Smooth muscle cell (in vitro differentiated cells): ENCODE data around the gene SNX11. TPM values are rescaled to one million over a fixed set of nuclear protein-coding genes. Genes with fewer than 3 reads are reported as not detected.

Experiments used
- DNase-seq: peaks from one replicate; lab custom pipeline; 2025; ENCODE audit not compliant: unreplicated experiment; lab: John Stamatoyannopoulos, UW
- H2AFZ ChIP-seq: fragments of 200-600 bp; sonication (generic); 2 replicates; pipeline ENCODE4 v1.6.0; 2016; ENCODE audit warnings: antibody characterized with exemption, low read depth, mild to moderate bottlenecking
- H3F3A ChIP-seq: fragments of 200-600 bp; sonication (generic); 2 replicates; pipeline ENCODE4 v1.6.0; 2017; ENCODE audit warnings: antibody characterized with exemption, low read depth
- H3K27ac ChIP-seq: fragments of 200-600 bp; sonication (generic); 2 replicates; pipeline ENCODE4 v1.5.1; 2016; ENCODE audit warnings: low read depth, mild to moderate bottlenecking
- H3K27me3 ChIP-seq: fragments of 200-600 bp; sonication (generic); 2 replicates; pipeline ENCODE4 v1.6.1; 2016; ENCODE audit warnings: low read depth, mild to moderate bottlenecking
- H3K36me3 ChIP-seq: fragments of 200-600 bp; sonication (generic); 2 replicates; pipeline ENCODE4 v1.5.1; 2016; ENCODE audit warnings: low read depth
- H3K4me1 ChIP-seq: fragments of 200-600 bp; sonication (generic); 2 replicates; pipeline ENCODE4 v1.5.1; 2016; ENCODE audit warnings: low read depth
- H3K4me2 ChIP-seq: fragments of 200-600 bp; sonication (generic); 2 replicates; pipeline ENCODE4 v1.6.0; 2016; ENCODE audit warnings: mild to moderate bottlenecking
- H3K4me3 ChIP-seq: fragments of 200-600 bp; sonication (generic); 2 replicates; pipeline ENCODE4 v1.5.1; 2016; ENCODE audit warnings: mild to moderate bottlenecking
- H3K79me2 ChIP-seq: fragments of 200-600 bp; sonication (generic); 2 replicates; pipeline ENCODE4 v1.6.0; 2016; ENCODE audit warnings: low read depth, mild to moderate bottlenecking
- H3K9ac ChIP-seq: fragments of 200-600 bp; sonication (generic); 2 replicates; pipeline ENCODE4 v1.6.0; 2016; ENCODE audit warnings: low read depth
- H3K9me3 ChIP-seq: fragments of 200-600 bp; sonication (generic); replicated peaks from 2 replicates; pipeline ENCODE4 v1.5.1; 2016; ENCODE audit warnings: low read depth
- H4K20me1 ChIP-seq: fragments of 200-600 bp; sonication (generic); 2 replicates; pipeline ENCODE4 v1.6.0; 2016; ENCODE audit warnings: low read depth
- CTCF ChIP-seq: fragments of 200-600 bp; sonication (generic); IDR thresholded peaks from 2 replicates; pipeline ENCODE4 v1.5.1; 2017; ENCODE audit warnings: borderline replicate concordance, mild to moderate bottlenecking, antibody characterized with exemption; ENCODE audit not compliant: insufficient read depth, poor library complexity, severe bottlenecking
- WGBS: methylation state at CpG from one replicate; pipeline ENCODE4 v1.1.7; 2016; ENCODE audit warnings: low lambda C conversion rate; 5-methylcytosine and 5-hydroxymethylcytosine counted together
- polyA plus RNA-seq: library from polyadenylated mRNA; unstranded; fragments of >200 nt; fragmentation: Nextera tagmentation; extraction: Ambion mirVana; gene quantifications from 2 replicates; pipeline ENCODE4 v1.2.1, GENCODE V29; 2016
- total RNA-seq: library from RNA; depleted of rRNA; stranded (reverse); fragments of >200 nt; gene quantifications from 2 replicates; pipeline ENCODE4 v1.2.3, GENCODE V29; 2014

Gene SNX11
- total and polyA plus RNA-seq, 2 experiments from 2014 or later: 15.3 to 22.9 TPM

GRCh38 chr17:48143629-48144028 lies 36.1 kb downstream of the SNX11 start:
- Histone ChIP-seq H2AFZ (no peak overlapping the region), H3K9ac (no peak overlapping the region), H3F3A (no peaks in the 10 kb centered on the region), H3K27me3 (peaks cover 51% of the 10 kb centered on the region), H4K20me1 (no peaks in the 10 kb centered on the region), H3K4me2 (no peak overlapping the region), H3K79me2 (no peaks in the 10 kb centered on the region), H3K9me3 (no peaks in the 10 kb centered on the region), H3K27ac (no peak overlapping the region), H3K4me1 (no peaks in the 10 kb centered on the region), H3K4me3 (no peak overlapping the region), H3K36me3 (no peaks in the 10 kb centered on the region)
- 74% methylated on average over 6 of the region's 6 CpGs for WGBS
- no peak for DNase-seq
- TF ChIP-seq CTCF: no peak

GRCh38 chr17:48144231-48144630 lies 36.7 kb downstream of the SNX11 start:
- WGBS: 78% methylated on average over 8 of the region's 8 CpGs
- DNase-seq: no peak
- H2AFZ ChIP-seq: no peak overlapping the region
- H3K4me2 ChIP-seq: no peak overlapping the region
- H3K36me3 ChIP-seq: no peaks in the 10 kb centered on the region
- H4K20me1 ChIP-seq: no peaks in the 10 kb centered on the region
- no peak overlapping the region for H3K27ac ChIP-seq
- no peaks in the 10 kb centered on the region for H3K9me3 ChIP-seq
- TF ChIP-seq CTCF: no peak
- no peaks in the 10 kb centered on the region for H3K4me1 ChIP-seq
- H3K79me2 ChIP-seq: no peaks in the 10 kb centered on the region
- H3K9ac ChIP-seq: no peak overlapping the region
- H3K4me3 ChIP-seq: no peak overlapping the region
- H3F3A ChIP-seq: no peaks in the 10 kb centered on the region
- H3K27me3 ChIP-seq: peaks cover 57% of the 10 kb centered on the region

- Histone ChIP-seq H3K9ac (no peak overlapping the region), H3K4me3 (no peak overlapping the region), H4K20me1 (no peaks in the 10 kb centered on the region), H3K79me2 (no peaks in the 10 kb centered on the region), H2AFZ (no peak overlapping the region), H3K36me3 (no peaks in the 10 kb centered on the region), H3K4me2 (no peak overlapping the region), H3K4me1 (no peaks in the 10 kb centered on the region), H3K9me3 (no peaks in the 10 kb centered on the region), H3F3A (no peaks in the 10 kb centered on the region), H3K27ac (no peak overlapping the region), H3K27me3 (peaks cover 67% of the 10 kb centered on the region)
- 93% methylated on average over 3 of the region's 3 CpGs for WGBS
- DNase-seq: no peak
- TF ChIP-seq CTCF: no peak
Measured at GRCh38 chr17:48144976-48145798, 37.6 kb downstream of the SNX11 start.
